Activated CD4-positive, alpha-beta T cell treated with anti-CD3 and anti-CD28 coated beads, Interleukin-10, Interleukin-2, amounts not matched to agents 100 ng/mL and 50 ng/mL, durations not matched to agents 16 hours and 8 hours (primary cell): ENCODE results near the gene GMCL2.
"Not testable (repeated sequence)": the region's sequence is repeated elsewhere in the genome, so short reads cannot be mapped to it uniquely, and the experiment has no call there.

Experiments
- DNase-seq: peaks from one replicate; pipeline ENCODE4 v3.0.0-alpha.2; 2020

GMCL2 gene, protein sequence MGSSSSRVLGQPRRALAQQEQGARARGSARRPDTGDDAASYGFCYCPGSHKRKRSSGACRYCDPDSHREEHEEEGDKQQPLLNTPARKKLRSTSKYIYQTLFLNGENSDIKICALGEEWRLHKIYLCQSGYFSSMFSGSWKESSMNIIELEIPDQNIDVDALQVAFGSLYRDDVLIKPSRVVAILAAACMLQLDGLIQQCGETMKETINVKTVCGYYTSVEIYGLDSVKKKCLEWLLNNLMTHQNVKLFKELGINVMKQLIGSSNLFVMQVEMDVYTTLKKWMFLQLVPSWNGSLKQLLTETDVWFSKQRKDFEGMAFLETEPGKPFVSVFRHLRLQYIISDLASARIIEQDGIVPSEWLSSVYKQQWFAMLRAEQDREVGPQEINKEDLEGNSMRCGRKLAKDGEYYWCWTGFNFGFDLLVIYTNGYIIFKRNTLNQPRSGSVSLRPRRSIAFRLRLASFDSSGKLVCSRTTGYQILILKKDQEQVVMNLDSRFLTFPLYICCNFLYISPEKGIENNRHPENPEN

DNA sequence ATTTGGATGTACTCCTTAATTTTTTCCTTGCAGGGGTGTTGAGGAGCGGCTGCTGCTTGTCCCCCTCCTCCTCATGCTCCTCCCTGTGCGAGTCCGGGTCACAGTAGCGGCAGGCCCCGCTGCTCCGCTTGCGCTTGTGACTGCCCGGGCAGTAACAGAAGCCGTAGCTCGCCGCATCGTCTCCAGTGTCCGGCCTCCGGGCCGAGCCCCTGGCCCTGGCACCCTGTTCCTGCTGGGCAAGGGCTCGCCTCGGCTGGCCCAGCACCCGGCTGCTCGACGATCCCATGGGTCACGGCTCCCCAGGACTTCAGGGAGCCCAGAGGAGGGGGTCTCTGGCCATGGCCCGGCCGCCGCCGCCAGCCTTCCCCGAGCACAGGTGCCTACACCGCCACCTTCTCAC, at the start of gene GMCL2:
Gene GMCL2, minus strand, starts transcription at position 358 of the 400 bp plus-strand sequence. Its CDS starts 72 bp downstream, at position 286.
- DNase-seq, result no peak

DNA sequence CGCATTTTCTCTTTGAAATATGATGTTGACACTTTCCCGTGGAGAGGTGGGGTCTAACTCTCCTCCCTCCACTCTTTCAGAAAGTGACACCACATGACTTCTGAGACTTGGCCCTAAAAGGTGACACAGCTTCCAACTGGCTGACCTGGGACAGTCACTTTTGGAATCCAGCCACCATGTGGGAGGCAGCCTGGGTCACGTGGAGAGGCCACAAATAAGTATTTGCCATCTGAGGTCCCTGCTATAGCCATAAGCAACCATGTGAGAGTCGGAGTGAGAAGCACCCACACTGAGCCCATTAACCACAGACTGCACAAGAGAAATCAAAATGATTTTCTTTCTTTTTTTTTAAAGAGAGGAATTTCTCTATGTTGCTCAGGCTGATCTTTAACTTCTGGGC, 49.5 kb upstream of the GMCL2 start:
- no peak for DNase-seq

GRCh38 chr5:178236126-178236525, 49.0 kb upstream of the GMCL2 start:
- no peak for DNase-seq

DNA sequence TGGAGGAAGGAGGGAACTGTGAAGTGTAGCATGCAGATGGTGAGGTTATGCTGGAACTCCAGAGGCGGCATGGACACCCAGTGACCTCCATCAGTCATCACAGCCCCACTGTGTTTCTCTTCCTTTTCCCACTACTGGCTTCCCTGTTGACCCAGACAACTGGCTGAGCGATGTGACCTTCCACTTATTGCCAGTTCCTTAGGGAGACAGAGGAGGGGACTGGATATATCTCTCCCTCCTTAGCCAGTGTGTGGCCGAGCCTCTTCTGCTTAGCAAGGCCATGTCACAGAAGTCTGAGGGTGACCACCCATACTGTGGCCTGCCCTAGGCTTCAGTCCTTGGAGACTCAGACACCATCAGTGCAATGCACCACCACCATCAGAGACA, 48.4 kb upstream of the GMCL2 start:
- DNase-seq, result no peak

GRCh38 chr5:178234750-178235587, 47.8 kb upstream of the GMCL2 start:
- peak; percentile 78 for DNase-seq

GRCh38 chr5:178234121-178234749, 47.1 kb upstream of the GMCL2 start:
- DNase-seq, result no peak

DNA sequence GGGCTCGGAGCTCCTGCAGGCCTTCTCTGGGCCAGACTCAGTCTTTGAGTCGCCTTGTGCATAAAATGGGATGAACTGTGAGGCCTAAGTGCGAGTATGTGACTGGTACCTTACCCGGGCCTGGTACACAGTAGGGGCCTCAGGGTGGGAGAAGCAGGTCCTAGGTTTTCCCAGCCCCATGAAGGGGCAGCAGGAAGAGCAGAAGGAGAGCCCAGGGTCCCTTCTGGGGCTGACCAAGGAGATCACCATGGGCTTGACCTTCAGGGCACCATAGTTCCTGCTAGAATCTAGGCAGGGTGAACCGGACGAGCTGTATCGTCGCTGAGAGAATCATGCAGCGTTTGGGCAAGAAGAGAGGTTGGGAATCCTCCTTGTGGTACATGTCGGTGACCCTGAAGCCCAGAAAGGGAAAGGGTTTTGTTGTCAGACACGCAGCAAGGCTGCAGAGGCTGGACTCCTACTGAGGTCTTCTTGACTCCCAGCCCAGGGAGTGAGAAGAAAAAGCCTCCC, 45.8 kb upstream of the GMCL2 start:
- no peak for DNase-seq

DNA sequence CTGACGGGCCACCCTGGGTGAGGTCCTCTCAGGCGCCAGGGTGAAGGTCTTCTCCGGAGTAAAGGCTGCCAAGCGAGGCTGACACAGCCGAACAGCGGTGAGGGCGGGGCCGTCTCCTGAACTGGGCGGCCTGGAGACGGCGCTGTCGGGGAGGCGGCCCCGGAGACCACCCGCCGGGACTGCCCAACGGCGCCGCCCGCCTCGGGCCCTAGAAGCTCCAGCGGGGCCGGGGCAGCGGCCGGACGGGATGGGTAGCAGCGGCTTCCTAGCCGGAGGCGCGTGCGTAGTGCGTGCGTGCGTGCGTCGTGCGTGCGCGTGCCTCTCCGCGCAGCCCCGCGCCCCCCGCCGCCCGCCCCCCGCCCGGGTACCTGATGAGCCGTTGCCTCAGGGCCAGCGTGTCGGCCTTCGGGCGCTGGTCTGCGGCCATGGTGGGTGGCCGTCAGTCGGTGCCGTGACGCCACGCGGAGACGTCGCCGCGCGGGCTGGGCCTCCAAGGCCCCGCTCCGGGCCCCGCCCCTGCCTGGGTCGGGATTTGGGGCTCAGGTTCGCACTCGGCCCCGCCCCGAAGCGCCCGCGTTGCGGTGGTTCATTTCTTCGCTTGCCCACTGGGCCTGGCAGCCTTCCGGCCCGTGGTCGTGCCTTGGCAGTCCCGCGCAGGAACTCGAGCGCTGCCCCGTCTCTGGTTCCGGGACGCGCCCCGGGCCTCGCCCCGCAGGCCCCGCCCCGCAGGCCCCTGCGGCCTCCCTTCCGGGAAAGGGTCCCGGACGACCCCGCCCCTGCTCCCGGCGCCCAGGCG, 45.2 kb upstream of the GMCL2 start, which contains the start of gene PHYKPL:
Gene PHYKPL, minus strand, starts transcription at position 679 of the 796 bp plus-strand sequence. Its CDS starts 252 bp downstream, at position 427.
- DNase-seq, result peak; percentile 85

GRCh38 chr5:178231539-178232123, 44.5 kb upstream of the GMCL2 start:
- DNase-seq, result no peak

- DNase-seq, result no peak
Observed at GRCh38 chr5:178230879-178231538, 43.8 kb upstream of the GMCL2 start.

- no peak for DNase-seq
Observed at GRCh38 chr5:178229861-178230260, 42.7 kb upstream of the GMCL2 start.

GRCh38 chr5:178229111-178229510, 41.9 kb upstream of the GMCL2 start:
- DNase-seq, result not testable (repeated sequence)

- DNase-seq, result no peak
Observed at GRCh38 chr5:178228609-178229008, 41.4 kb upstream of the GMCL2 start.

DNA sequence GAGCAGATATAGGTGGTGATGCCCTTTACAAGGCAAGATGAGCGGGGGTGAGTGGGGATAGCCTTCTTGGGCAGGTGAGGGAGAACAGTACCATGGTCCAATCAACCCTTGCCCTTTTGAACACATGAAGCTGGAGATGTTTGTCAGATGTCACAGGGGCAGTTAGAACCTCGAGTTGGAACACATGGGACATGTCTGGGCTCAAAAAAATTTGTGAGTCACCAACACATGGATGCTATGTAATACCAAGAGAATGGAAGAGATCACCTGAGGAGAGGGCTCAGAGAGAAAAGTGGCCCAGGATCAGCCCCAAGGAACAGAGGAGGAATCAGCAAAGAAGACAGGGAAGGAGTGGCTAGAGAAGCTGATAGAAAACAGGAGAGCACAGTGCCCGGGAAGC, 40.8 kb upstream of the GMCL2 start:
- no peak for DNase-seq

GRCh38 chr5:178227138-178227659, 40.0 kb upstream of the GMCL2 start:
- no peak for DNase-seq

DNA sequence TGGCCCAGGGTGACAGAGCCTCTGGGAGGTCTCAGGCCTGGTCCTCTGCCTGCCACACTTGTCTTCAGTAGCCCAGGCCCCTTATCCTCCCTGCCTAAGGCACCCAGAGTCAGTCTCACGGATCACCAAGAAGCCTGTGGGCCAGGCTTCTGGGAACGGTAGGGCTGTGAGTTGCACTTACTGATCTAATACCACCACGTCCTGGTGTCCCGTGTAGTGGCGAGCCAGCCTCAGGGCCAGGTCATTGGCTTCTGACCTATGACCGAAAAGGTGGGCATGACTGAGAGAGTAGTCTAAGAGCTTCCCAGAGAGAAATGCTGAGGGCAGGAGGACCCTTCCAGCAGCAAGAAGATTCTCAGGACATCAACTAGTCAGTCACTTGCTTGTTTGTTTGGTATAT, 38.0 kb upstream of the GMCL2 start:
- DNase-seq, result no peak

- no peak for DNase-seq
Observed at GRCh38 chr5:178224403-178224802, 37.2 kb upstream of the GMCL2 start.

DNA sequence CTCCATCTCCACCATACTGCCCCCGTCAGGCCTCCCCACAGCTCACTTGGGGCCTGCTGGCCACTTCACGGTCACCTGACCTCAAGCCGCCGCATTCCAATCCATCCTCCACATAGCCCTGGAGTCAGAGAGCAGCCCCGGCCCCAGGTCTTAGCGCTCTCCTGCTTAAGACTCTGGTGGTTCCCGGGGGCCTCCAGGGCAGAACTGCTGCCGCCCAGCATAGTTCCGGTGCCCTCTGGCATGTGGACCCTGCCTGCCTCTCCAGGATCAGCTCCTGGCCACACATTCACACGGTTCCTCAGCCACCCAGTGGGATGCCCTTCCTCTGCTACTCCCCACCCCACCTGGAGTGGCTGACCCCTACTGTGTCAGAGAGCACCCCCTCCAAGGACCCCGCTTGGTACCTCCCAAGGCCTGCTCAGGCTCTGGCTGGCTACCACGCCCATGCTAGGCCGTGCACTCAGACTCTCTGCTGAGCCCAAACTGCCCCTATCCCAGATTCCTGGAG, 36.7 kb upstream of the GMCL2 start:
- no peak for DNase-seq

DNA sequence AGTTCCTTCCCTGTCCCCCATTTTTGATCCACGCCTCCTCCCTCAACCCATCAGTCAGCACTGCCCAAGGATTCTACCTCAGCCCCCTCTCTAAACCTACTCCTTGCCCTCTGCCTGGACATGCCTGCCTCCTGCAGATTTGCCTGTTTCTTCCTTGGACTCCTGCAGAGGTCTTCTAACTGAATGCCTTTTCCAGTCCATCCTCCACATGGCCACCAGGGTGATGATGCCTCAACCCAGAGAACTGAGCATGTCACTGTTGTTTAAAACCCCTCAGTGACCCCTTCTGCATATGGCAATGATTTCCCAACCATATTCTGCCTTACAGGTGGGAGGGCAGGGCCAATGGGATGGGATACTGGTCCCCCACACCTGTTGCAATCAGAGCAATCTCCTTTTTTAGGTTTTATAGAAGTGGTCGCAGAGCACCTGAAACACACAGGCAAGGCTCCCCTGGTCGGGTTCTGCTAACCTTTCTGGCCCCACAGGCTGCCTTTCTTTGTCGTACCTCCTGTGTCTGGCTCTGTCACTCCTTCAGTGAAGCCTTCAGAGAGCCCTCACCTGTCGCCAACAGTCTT, 36.1 kb upstream of the GMCL2 start:
- no peak for DNase-seq

- DNase-seq, result no peak
Observed at GRCh38 chr5:178222292-178222691, 35.1 kb upstream of the GMCL2 start.
